Fibroblast of peridontal ligament (primary cell): ENCODE data around the gene SEMA5A.

ENCODE experiments used
- DNase-seq: peaks from one replicate; pipeline ENCODE4 v3.0.0-alpha.2; 2010; ENCODE audit errors: extremely low read depth

The SEMA5A gene

GRCh38 chr5:9173281-9174048, 372.4 kb downstream of the SEMA5A start:
- peak; percentile 96 for DNase-seq

DNA sequence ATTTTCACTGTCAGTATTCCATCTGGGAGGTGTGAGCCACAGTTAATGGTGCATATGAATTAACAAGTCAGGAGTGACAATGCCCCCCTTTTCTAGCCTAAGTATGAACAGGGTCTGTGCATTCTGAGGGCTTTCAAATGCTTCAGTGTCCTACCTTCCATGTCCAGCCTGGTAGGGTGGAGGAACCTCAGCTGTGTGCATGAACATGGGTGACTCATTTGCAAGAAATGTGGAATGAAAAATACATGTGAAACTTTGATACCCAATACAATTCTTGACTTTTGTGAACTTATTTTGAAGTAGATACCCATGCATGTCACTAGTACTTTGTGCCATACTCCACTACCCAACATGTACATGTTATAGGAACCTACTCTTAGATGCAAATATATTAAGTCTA, 375.8 kb downstream of the SEMA5A start:
- DNase-seq = peak; percentile 33

DNA sequence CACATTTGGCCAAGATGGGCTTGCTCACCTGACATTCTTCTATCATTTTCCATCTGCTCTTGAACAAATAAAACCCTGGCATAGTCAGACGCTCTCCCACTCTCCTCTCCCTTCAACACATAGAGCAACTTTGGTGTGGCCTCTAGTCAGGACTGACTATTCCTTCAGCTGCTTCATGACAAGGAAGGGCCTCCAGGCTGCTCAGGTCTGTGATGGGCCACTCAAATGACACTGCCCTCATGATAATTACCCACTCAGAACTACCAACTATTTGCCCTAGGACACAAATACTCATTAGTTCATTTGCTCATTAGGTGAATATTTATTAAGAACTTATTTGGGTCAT, 376.3 kb downstream of the SEMA5A start:
- DNase-seq = no peak

DNA sequence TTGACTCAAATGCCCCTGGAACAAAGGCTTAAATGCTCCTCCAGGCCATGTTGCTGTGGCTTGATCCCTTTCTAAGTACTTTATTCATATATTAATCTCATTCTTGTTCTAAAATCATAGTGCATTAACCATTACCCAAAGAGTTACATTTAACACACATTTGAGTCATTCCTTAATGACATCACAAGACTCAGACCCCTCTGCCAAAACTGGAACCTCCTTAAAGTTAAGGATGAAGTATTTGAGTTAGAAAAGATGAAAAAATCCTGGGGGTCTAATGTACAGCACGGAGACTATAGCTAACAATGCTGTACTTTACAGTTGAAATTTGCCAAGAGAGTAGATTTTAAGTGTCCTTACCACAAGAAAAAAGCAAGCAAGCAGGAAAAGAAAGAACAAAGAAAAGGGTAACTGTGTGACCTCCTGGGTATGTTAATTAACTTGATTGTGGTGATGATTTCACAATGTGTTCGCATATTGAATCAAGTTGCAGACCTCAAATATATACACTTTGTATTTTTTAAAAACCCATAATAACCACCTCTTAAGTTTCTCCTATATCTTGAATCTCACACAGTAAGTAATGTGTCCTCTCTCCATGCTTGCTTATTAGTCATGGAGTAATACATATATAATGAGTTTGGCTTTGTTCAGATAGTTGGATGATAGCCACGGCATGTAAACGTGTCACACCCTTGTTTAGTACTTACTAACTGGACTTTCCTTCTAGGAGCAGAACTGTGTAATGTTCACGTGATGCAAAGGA, 376.9 kb downstream of the SEMA5A start:
- DNase-seq = peak; percentile 65

- DNase-seq = peak; percentile 49
Measured at GRCh38 chr5:9166202-9167112, 379.4 kb downstream of the SEMA5A start.

DNA sequence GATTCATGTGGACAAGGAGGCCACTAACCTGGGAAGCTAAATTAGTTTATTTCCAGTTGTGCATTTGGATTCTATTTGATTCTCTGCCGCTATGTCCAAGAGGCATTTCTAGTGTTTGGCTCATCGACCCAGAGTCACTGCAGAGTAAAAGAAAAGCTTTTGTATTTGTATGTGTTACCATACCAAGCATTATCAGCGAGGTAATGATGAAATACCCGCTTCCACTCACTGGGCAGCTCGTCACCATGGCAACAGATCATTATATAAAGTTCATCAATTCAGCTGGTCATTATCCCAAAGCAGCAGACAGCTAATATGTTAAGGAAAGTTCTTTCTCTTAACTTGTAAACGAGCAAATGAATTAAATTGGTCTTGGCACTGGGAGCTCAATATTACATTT, 380.3 kb downstream of the SEMA5A start:
- DNase-seq = no peak

- no peak for DNase-seq
Measured at GRCh38 chr5:9160747-9161146, 385.1 kb downstream of the SEMA5A start.

GRCh38 chr5:9157811-9158210, 388.1 kb downstream of the SEMA5A start:
- DNase-seq = no peak

- DNase-seq = no peak
Measured at GRCh38 chr5:9157020-9157419, 388.9 kb downstream of the SEMA5A start.

GRCh38 chr5:9156282-9156681, 389.6 kb downstream of the SEMA5A start:
- DNase-seq = peak; percentile 75

GRCh38 chr5:9151684-9152427, 394.0 kb downstream of the SEMA5A start:
- DNase-seq = no peak

DNA sequence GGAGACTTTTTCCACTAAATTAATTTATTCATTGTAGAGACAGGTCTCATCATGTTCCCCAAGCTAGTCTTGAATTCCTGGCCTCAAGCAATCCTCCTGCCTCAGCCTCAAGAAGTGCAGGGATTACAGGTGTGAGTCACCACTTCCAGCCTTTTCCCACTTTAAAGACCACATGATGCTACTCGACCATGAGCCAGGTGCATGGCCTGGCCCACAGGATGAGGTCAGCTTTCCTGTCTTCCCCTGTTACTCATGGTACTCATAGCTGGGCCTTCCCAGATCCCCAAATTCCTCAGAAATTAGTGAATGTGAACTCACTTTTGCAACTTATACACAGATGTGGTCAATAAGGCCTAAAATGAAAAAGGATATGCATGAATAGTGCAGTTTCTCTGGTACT, 395.9 kb downstream of the SEMA5A start:
- DNase-seq = peak; percentile 82

- DNase-seq = no peak
Measured at GRCh38 chr5:9148242-9148641, 397.6 kb downstream of the SEMA5A start.

DNA sequence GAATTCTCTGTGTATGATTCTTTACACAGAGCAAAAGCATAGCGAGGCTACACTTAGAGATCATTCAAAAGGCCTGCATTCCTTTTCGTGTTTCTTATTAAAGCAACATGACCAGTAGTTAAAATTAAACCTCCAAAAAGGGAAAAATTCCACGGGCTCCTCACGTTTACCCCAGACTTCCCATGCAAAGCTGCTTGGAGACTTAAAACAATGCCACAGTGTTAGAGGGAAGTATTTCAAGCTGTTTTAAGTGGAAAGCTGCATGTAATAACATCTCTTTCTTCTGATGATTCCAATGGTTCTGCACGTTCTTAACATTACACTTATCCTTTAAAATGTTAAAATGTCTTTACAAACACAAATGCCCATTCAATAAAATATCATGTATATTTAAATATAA, 405.2 kb downstream of the SEMA5A start:
- no peak for DNase-seq

GRCh38 chr5:9140202-9140601, 405.7 kb downstream of the SEMA5A start:
- DNase-seq = no peak

GRCh38 chr5:9139344-9139743, 406.5 kb downstream of the SEMA5A start:
- DNase-seq = no peak

- no peak for DNase-seq
Measured at GRCh38 chr5:9128136-9128535, 417.7 kb downstream of the SEMA5A start.

- no peak for DNase-seq
Measured at GRCh38 chr5:9126490-9126889, 419.4 kb downstream of the SEMA5A start.

- DNase-seq = no peak
Measured at GRCh38 chr5:9125852-9126251, 420.0 kb downstream of the SEMA5A start.

DNA sequence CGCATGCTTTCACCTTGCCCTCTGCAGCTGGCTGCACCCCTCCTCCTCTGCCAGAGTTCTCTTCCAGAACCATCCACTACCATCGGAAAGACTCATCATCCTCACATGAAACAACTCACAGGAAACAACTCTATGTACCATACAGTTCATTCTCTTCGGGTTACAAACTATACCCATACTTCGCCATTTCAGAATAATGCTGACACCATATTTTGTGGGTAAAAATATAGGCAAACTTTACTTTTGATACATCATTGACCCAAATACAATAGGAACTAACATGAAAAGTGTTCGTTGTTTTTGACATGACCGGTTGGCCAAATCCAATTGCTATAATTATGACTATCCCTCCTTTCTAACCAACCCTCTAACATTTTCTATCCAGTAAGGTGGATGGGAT, 421.0 kb downstream of the SEMA5A start:
- DNase-seq = no peak

DNA sequence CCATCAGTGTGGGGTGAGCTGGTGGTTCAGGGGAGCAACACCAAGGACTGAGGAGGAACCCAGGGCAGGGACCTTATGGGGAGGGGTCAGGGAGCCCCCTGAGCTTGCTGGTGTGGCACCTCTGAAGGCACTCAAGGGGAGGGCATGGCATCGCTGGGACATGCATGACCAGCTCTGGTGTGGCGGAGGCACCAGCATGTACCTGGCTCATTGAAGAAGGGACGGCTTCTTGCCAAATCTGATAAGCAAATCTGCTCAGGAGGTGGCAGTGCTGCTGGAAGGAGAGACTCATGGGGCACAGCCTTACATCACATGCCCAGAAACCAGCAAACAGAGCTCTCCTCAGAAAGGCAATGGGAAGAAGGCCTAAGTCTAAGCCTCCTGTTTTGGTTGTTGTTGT, 421.8 kb downstream of the SEMA5A start:
- no peak for DNase-seq

DNA sequence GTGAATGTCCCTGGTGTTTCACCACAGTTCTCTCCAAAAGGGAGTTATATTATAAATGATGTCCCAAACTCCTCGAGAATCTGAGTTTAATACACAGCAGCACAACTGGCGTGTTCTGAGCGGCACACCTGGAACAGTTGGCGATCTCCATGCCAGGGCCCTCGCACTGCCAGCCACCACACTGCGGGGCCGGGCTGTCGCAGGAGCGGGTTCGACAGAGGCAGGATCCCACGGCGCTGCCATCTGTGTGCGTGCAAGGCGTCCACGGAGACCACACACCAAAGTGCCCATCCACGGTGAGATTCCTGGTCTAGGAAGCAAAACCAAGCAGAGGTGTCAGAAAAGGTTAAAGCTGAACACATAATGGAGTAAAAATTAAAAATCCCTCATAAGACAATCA, 423.3 kb downstream of the SEMA5A start:
- no peak for DNase-seq
